ENCODE data around the gene DNAH11. TPM values are rescaled to one million over a fixed set of nuclear protein-coding genes. Genes with fewer than 3 reads are reported as not detected.

Gene DNAH11
- total and polyA plus RNA-seq, 9 of the 15 experiments (the other 6 are each of a cell fraction or from before 2014, with no cell fraction given): under 0.01 TPM; not detected in 7

GRCh38 chr7:21617513-21617912, 74.7 kb downstream of the DNAH11 start:
- H3K4me1 ChIP-seq (replicated peaks in 1 of 2; ENCODE audit: control insufficient read depth in 2 of 2, insufficient read depth in 2 of 2, low read length in 2 of 2): no peaks in the 10 kb centered on the region
- FAIRE-seq (no peak), DNase-seq (ENCODE audit: extremely low read depth in 1 of 4, low spot score in 3 of 4) (no peak), ATAC-seq (no peak)
- in situ Hi-C loops (cut with MboI) (no loop called here), intact Hi-C loops (cut with micrococcal nuclease) (no loop called here)
- no peak overlapping the region for H3K4me2 ChIP-seq (ENCODE audit: insufficient read depth, low read length)
- WGBS (ENCODE audit: insufficient coverage, low coverage, missing lambda C conversion rate): 0% methylated on average over 3 of the region's 3 CpGs
- H4K20me1 ChIP-seq (replicated peaks; ENCODE audit: control insufficient read depth, insufficient read depth, low read length): no peaks in the 10 kb centered on the region
- ChIA-PET CTCF (ENCODE audit: low intra/inter-chr PET ratio) (no interaction called here), POLR2A (no interaction called here)
- no peaks in the 10 kb centered on the region for H3K79me2 ChIP-seq (ENCODE audit: control insufficient read depth, insufficient read depth, low read length)
- H2AFZ ChIP-seq (ENCODE audit: low read depth, low read length): no peak overlapping the region
- no peaks in the 10 kb centered on the region for H3K27me3 ChIP-seq (ENCODE audit: control insufficient read depth in 2 of 2, insufficient read depth in 2 of 2, low read length in 2 of 2)
- H3K4me3 ChIP-seq: no peak overlapping the region
- H3K27ac ChIP-seq (ENCODE audit: extremely low read depth, low read depth, low read length): no peak overlapping the region
- no peaks in the 10 kb centered on the region for H3K9me3 ChIP-seq (replicated peaks; ENCODE audit: control insufficient read depth, insufficient read depth, low read depth, low read length)
- H3K9ac ChIP-seq (ENCODE audit: insufficient read depth in 1 of 2, low read depth in 2 of 2, low read length in 2 of 2): no peak overlapping the region
- no peak for TF ChIP-seq CREBBP (IDR thresholded peaks at IDR 0.05; ENCODE audit: low read depth, low read length)
- TF ChIP-seq SUPT5H (IDR thresholded peaks at IDR 0.05): no peak
- TF ChIP-seq TSC22D4 (tag; IDR thresholded peaks at IDR 0.05): no peak
- TF ChIP-seq, protein P1, sequence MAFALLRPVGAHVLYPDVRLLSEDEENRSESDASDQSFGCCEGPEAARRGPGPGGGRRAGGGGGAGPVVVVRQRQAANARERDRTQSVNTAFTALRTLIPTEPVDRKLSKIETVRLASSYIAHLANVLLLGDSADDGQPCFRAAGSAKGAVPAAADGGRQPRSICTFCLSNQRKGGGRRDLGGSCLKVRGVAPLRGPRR (CRISPR knock-in tag; IDR thresholded peaks at IDR 0.05): no peak
- no peaks in the 10 kb centered on the region for H3K9me1 ChIP-seq (ENCODE audit: control insufficient read depth, insufficient read depth, low read length)
- H3K36me3 ChIP-seq (ENCODE audit: control insufficient read depth, insufficient read depth, low read length): no peaks in the 10 kb centered on the region
- no TSS peak for BruUV-seq (replicated peaks)

DNA sequence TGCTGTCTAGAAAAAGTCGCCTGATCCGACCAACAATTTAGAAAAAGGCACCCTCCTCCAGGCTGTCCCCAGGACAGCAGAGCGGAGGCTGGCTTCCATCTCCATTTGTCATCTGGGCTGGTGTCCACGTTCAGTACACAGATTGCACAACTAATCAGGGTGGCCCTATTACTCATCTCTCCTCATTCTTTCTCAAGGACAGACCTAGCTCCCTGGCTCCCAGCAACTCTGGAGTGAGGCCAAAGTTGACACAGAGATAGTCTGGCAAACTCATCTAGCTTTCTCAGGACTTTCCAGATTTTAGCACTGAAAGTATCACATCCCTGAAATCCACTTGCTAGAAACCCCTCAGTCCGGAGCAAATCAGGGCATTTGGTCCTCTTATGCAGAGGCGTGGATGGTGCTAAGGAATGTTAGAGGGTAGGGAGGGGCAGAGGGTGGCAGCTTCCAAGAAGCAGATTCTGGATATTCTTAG, 75.1 kb downstream of the DNAH11 start:
- no peaks in the 10 kb centered on the region for H3K27me3 ChIP-seq (ENCODE audit: control insufficient read depth in 2 of 2, insufficient read depth in 2 of 2, low read length in 2 of 2)
- H3K9me1 ChIP-seq (ENCODE audit: control insufficient read depth, insufficient read depth, low read length): no peaks in the 10 kb centered on the region
- 0% methylated on average over 6 of the region's 6 CpGs for WGBS (ENCODE audit: insufficient coverage, low coverage, missing lambda C conversion rate)
- H4K20me1 ChIP-seq (replicated peaks; ENCODE audit: control insufficient read depth, insufficient read depth, low read length): no peaks in the 10 kb centered on the region
- H3K4me3 ChIP-seq: no peak overlapping the region
- intact Hi-C loops (cut with micrococcal nuclease): no loop called here
- ChIA-PET POLR2A (no interaction called here), CTCF (ENCODE audit: low intra/inter-chr PET ratio) (no interaction called here)
- H2AFZ ChIP-seq (ENCODE audit: low read depth, low read length): no peak overlapping the region
- H3K9me3 ChIP-seq (replicated peaks; ENCODE audit: control insufficient read depth, insufficient read depth, low read depth, low read length): no peaks in the 10 kb centered on the region
- DNase-seq (ENCODE audit: extremely low read depth in 1 of 4, low spot score in 3 of 4) (no peak), FAIRE-seq (no peak), ATAC-seq (no peak)
- H3K9ac ChIP-seq (ENCODE audit: insufficient read depth in 1 of 2, low read depth in 2 of 2, low read length in 2 of 2): no peak overlapping the region
- no peak overlapping the region for H3K27ac ChIP-seq (ENCODE audit: extremely low read depth, low read depth, low read length)
- no peaks in the 10 kb centered on the region for H3K79me2 ChIP-seq (ENCODE audit: control insufficient read depth, insufficient read depth, low read length)
- in situ Hi-C loops (cut with MboI): no loop called here
- H3K4me1 ChIP-seq (replicated peaks in 1 of 2; ENCODE audit: control insufficient read depth in 2 of 2, insufficient read depth in 2 of 2, low read length in 2 of 2): no peaks in the 10 kb centered on the region
- H3K36me3 ChIP-seq (ENCODE audit: control insufficient read depth, insufficient read depth, low read length): no peaks in the 10 kb centered on the region
- H3K4me2 ChIP-seq (ENCODE audit: insufficient read depth, low read length): no peak overlapping the region
- BruUV-seq (replicated peaks): no TSS peak
- TF ChIP-seq ZFP1 (CRISPR knock-in tag; IDR thresholded peaks at IDR 0.05) (no peak), TRIM28 (IDR thresholded peaks at IDR 0.05) (no peak), CHD1 (IDR thresholded peaks at IDR 0.05; ENCODE audit: low read length) (no peak), RAD51 (IDR thresholded peaks at IDR 0.05; ENCODE audit: borderline replicate concordance, low read depth) (no peak), ZNF324 (CRISPR knock-in tag; IDR thresholded peaks at IDR 0.05) (no peak)
- TF ChIP-seq, protein P2, sequence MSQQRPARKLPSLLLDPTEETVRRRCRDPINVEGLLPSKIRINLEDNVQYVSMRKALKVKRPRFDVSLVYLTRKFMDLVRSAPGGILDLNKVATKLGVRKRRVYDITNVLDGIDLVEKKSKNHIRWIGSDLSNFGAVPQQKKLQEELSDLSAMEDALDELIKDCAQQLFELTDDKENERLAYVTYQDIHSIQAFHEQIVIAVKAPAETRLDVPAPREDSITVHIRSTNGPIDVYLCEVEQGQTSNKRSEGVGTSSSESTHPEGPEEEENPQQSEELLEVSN (IDR thresholded peaks at IDR 0.05; ENCODE audit: borderline replicate concordance in 1 of 2, extremely low read depth in 1 of 2, insufficient read depth in 1 of 2, insufficient read length in 1 of 2, low read depth in 1 of 2, low read length in 1 of 2, poor library complexity in 1 of 2, severe bottlenecking in 1 of 2): no peak
- TF ChIP-seq, protein P3, sequence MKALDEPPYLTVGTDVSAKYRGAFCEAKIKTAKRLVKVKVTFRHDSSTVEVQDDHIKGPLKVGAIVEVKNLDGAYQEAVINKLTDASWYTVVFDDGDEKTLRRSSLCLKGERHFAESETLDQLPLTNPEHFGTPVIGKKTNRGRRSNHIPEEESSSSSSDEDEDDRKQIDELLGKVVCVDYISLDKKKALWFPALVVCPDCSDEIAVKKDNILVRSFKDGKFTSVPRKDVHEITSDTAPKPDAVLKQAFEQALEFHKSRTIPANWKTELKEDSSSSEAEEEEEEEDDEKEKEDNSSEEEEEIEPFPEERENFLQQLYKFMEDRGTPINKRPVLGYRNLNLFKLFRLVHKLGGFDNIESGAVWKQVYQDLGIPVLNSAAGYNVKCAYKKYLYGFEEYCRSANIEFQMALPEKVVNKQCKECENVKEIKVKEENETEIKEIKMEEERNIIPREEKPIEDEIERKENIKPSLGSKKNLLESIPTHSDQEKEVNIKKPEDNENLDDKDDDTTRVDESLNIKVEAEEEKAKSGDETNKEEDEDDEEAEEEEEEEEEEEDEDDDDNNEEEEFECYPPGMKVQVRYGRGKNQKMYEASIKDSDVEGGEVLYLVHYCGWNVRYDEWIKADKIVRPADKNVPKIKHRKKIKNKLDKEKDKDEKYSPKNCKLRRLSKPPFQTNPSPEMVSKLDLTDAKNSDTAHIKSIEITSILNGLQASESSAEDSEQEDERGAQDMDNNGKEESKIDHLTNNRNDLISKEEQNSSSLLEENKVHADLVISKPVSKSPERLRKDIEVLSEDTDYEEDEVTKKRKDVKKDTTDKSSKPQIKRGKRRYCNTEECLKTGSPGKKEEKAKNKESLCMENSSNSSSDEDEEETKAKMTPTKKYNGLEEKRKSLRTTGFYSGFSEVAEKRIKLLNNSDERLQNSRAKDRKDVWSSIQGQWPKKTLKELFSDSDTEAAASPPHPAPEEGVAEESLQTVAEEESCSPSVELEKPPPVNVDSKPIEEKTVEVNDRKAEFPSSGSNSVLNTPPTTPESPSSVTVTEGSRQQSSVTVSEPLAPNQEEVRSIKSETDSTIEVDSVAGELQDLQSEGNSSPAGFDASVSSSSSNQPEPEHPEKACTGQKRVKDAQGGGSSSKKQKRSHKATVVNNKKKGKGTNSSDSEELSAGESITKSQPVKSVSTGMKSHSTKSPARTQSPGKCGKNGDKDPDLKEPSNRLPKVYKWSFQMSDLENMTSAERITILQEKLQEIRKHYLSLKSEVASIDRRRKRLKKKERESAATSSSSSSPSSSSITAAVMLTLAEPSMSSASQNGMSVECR (CRISPR knock-in tag; IDR thresholded peaks at IDR 0.05): no peak

All from K562 (cell line).